Hippocampal formation (tissue), 2 donors: ENCODE results near the gene CD300E.

Experiments
- DNase-seq, 2 donors: peaks; one replicate each; lab custom pipeline; 2025; lab: John Stamatoyannopoulos, UW

Gene CD300E

DNA sequence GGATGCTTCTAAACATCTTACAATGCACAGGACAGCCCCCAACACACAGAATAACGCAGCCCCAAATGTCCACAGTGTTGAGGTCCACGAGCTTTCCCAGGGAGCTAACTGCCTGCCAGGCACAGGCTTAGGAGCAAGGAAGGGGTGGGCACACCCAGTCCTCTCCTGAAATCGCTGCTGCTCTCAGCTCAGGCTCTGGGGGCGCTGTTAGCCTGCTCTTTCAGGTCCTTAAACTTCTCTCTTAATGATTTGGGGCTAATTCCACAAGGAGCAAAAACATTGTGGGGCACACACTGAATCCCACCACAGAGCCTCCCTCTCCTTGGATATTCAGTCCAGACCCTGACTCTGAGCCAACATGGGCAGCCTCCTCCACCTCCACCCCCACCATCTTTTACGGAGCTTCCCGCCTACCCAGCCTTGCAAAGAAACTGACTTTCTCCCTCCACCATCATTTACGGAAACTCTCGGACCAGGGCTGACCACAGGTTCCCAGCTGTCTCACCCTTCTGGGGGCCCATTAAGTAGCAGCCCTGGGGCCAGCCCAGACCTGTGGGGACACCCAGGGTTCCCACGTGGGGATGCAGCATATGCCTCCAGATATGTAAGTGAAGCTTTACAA, 57.3 kb downstream of the CD300E start:
- DNase-seq: no peak

DNA sequence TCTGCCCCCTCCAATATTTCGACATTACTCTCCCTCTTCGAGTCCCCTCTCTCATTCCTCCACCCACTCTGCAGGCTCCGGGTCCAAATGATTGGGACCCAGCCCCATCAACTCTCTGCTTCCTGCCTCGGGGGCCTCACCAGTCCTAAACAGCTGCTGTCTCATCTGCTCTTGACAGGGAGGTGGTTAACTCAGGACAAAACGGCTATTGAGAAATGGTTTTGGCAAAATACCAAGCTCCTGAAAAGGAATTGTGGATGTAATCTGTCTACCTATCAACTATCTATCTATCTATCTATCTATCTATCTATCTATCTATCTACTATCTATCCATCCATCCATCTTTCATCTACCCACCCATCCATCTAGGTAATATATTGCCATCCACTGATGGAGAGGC, 58.4 kb downstream of the CD300E start:
- no peak for DNase-seq

GRCh38 chr17:74563358-74563757, 60.2 kb downstream of the CD300E start:
- DNase-seq: no peak

GRCh38 chr17:74561586-74561985, 62.0 kb downstream of the CD300E start:
- no peak for DNase-seq
